SK-N-SH (cell line): ENCODE results near the gene AGAP1. TPM values are rescaled to one million over a fixed set of nuclear protein-coding genes. Genes with fewer than 3 reads are reported as not detected.

ENCODE experiments used
- CTCF ChIA-PET: fragments of 300-600, 350-600 bp; formaldehyde crosslinking; extraction: SDS; loops from one replicate; lab custom pipeline; 2021; lab: Yijun Ruan, JAX
- POLR2A ChIA-PET: fragments of 350-600 bp; sonication (Branson Sonifier 250); formaldehyde crosslinking; extraction: SDS; loops from one replicate; lab custom pipeline; 2020; ENCODE audit warnings: antibody characterized with exemption, inconsistent platforms; lab: Yijun Ruan, JAX
- DNase-seq: peaks from one replicate; pipeline ENCODE4 v3.0.0; 2012
- H2AFZ ChIP-seq: fragments of 200-600 bp; sonication (generic); 2 replicates; pipeline ENCODE4 v1.8.1; 2016; ENCODE audit warnings: antibody characterized with exemption, mild to moderate bottlenecking, low read depth
- H3F3A ChIP-seq: fragments of 200-600 bp; sonication (generic); replicated peaks from 2 replicates; pipeline ENCODE3; 2016; ENCODE audit warnings: antibody characterized with exemption, mild to moderate bottlenecking; ENCODE audit not compliant: insufficient read depth
- H3K27ac ChIP-seq, 2 experiments: fragments of 200-500 bp in 1 of 2; fragments of 200-600 bp in 1 of 2; sonication (Bioruptor generic) in 1 of 2; sonication (generic), shearing (Covaris generic) in 1 of 2; 2 replicates each; pipeline versions ENCODE4 v1.5.1 to v1.6.1; 2014 to 2016; ENCODE audit warnings: low read depth in 2 of 2, inconsistent platforms in 1 of 2, low read length in 1 of 2, mild to moderate bottlenecking in 1 of 2, mixed read lengths in 1 of 2
- H3K27me3 ChIP-seq: fragments of 200-600 bp; sonication (generic), shearing (Covaris generic); 2 replicates; pipeline ENCODE4 v1.6.1; 2016; ENCODE audit warnings: mixed run types; ENCODE audit not compliant: insufficient read depth
- H3K36me3 ChIP-seq, 2 experiments: fragments of 200-500 bp in 1 of 2; fragments of 200-600 bp in 1 of 2; sonication (Bioruptor generic) in 1 of 2; sonication (generic) in 1 of 2; replicated peaks in 1 of 2; 2 replicates each; pipeline versions ENCODE3 to v1.5.1; 2014 to 2016; ENCODE audit warnings: low read length in 1 of 2, mild to moderate bottlenecking in 1 of 2; ENCODE audit not compliant: insufficient read depth in 2 of 2, control insufficient read depth in 1 of 2
- H3K4me1 ChIP-seq, 2 experiments: fragments of 200-500 bp in 1 of 2; fragments of 200-600 bp in 1 of 2; sonication (Bioruptor generic) in 1 of 2; sonication (generic), shearing (Covaris generic) in 1 of 2; 2 replicates each; pipeline versions ENCODE4 v1.5.1 to v1.6.1; 2014 to 2016; ENCODE audit warnings: low read depth in 1 of 2, low read length in 1 of 2, mixed run types in 1 of 2; ENCODE audit not compliant: insufficient read depth in 2 of 2, control insufficient read depth in 1 of 2
- H3K4me2 ChIP-seq: fragments of 200-600 bp; sonication (generic), shearing (Covaris generic); 2 replicates; pipeline ENCODE4 v1.6.1; 2017; ENCODE audit warnings: mixed run types
- H3K4me3 ChIP-seq, 2 experiments: fragments of 200-500 bp in 1 of 2; fragments of 200-600 bp in 1 of 2; sonication (Bioruptor generic) in 1 of 2; sonication (generic), shearing (Covaris generic) in 1 of 2; 2 replicates each; pipeline versions ENCODE4 v1.5.1 to v1.8.1; 2014 to 2016; ENCODE audit warnings: low read depth in 2 of 2, inconsistent platforms in 1 of 2, low read length in 1 of 2, mild to moderate bottlenecking in 1 of 2, mixed read lengths in 1 of 2, moderate library complexity in 1 of 2
- H3K79me2 ChIP-seq: fragments of 200-600 bp; sonication (generic); 2 replicates; pipeline ENCODE4 v1.8.1; 2017; ENCODE audit warnings: mild to moderate bottlenecking; ENCODE audit not compliant: insufficient read depth
- H3K9ac ChIP-seq: fragments of 200-600 bp; sonication (generic); 2 replicates; pipeline ENCODE4 v1.6.1; 2017; ENCODE audit warnings: mixed run types
- H3K9me2 ChIP-seq: fragments of 200-600 bp; sonication (generic); 2 replicates; pipeline ENCODE4 v1.6.1; 2017; ENCODE audit warnings: mixed run types
- H3K9me3 ChIP-seq: fragments of 200-600 bp; sonication (generic); 2 replicates; pipeline ENCODE4 v1.6.1; 2017; ENCODE audit warnings: mixed run types, mild to moderate bottlenecking, moderate library complexity
- H4K20me1 ChIP-seq: fragments of 200-600 bp; sonication (generic); 2 replicates; pipeline ENCODE4 v1.6.1; 2017; ENCODE audit warnings: mild to moderate bottlenecking, mixed run types; ENCODE audit not compliant: insufficient read depth
- CHD2 ChIP-seq: fragments of 150-350 bp; IDR thresholded peaks from 2 replicates; pipeline ENCODE4 v1.6.1; 2018; ENCODE audit warnings: low read length; ENCODE audit not compliant: partially characterized antibody
- CTCF ChIP-seq: fragments of 200-600 bp; sonication (generic); IDR thresholded peaks from 2 replicates; pipeline ENCODE4 v1.6.1; 2017; ENCODE audit warnings: antibody characterized with exemption, mild to moderate bottlenecking, moderate library complexity
- EP300 ChIP-seq, 2 experiments: IDR thresholded peaks; 2 replicates each; pipeline versions ENCODE4 v1.4.0 to v1.6.1; 2012; ENCODE audit warnings: borderline replicate concordance in 1 of 2, low read depth in 1 of 2, low read length in 1 of 2
- MEF2A ChIP-seq: IDR thresholded peaks from 2 replicates; pipeline ENCODE4 v1.4.0; 2012; ENCODE audit warnings: low read depth, borderline replicate concordance
- YY1 ChIP-seq: IDR thresholded peaks from 2 replicates; pipeline ENCODE4 v1.4.0; 2012; ENCODE audit warnings: low read depth, mild to moderate bottlenecking
- WGBS: methylation state at CpG from one replicate; pipeline ENCODE4 v1.1.6; 2017; ENCODE audit warnings: low lambda C conversion rate; 5-methylcytosine and 5-hydroxymethylcytosine counted together
- polyA plus RNA-seq, 3 experiments: library from polyadenylated mRNA; depleted of rRNA; stranded (reverse); fragments of >200 nt; gene quantifications; 2 replicates each; pipeline ENCODE4 v1.2.3, GENCODE V29; 2012
- TF ChIP-seq, protein P1 (sequence below): IDR thresholded peaks from 2 replicates; pipeline ENCODE4 v1.4.0; 2012; ENCODE audit warnings: low read depth, borderline replicate concordance

Gene AGAP1
- polyA plus RNA-seq, 1 of the 3 experiments (the other 2 are of a cell fraction), result 8.8 TPM

GRCh38 chr2:235670974-235671787 is 177.3 kb downstream of the AGAP1 start:
- POLR2A ChIA-PET, result no interaction called here
- peak overlapping the region; percentile 41; the same call in 1 of the 2 replicates for H3K4me2 ChIP-seq
- no peaks in the 10 kb centered on the region; the same call in none of the 2 replicates for H3K79me2 ChIP-seq

DNA sequence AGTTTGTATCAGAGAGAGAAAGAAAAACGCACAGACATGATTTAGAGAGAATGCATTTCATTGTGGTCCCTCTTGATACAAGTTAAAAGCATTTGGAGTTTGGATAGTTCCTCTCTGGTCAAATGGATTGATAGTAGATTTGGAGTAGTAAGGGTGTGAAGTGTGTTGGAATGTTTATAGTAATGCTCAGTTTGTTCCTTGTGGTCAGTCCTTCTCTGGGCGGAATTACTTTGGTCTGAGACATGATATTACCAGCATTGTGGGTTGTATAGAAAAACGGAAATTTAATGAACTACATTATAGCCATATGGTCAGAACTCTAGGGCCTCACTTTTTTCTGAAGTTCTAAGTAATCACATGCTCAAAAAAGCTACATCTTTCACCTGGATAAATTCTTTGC is 178.9 kb downstream of the AGAP1 start:
- Histone ChIP-seq H3K9me2 (no peaks in the 10 kb centered on the region), H3K36me3 (no peaks in the 10 kb centered on the region), H2AFZ (no peak overlapping the region), H3K9me3 (no peaks in the 10 kb centered on the region), H3K4me2 (no peak overlapping the region), H3K79me2 (no peaks in the 10 kb centered on the region; the same call in none of the 2 replicates), H4K20me1 (peaks cover 60% of the 10 kb centered on the region), H3K4me1 (peaks cover 0 to 22% of the 10 kb centered on the region in 2 experiments; a peak in 2 of 4 replicates), H3K9ac (no peak overlapping the region), H3K4me3 (no peak overlapping the region), H3K27me3 (no peaks in the 10 kb centered on the region), H3F3A (peaks cover 4% of the 10 kb centered on the region), H3K27ac (no peak overlapping the region)
- 89% methylated on average over 3 of the region's 3 CpGs for WGBS
- ChIA-PET CTCF (interaction anchor here (0.6 to 6.0 kb wide), 7 partner anchors 9 to 699 kb away, joined by 3 to 121 read pairs (median 4); no protein-coding TSS in a partner anchor), POLR2A (no interaction called here)
- no peak for DNase-seq
- TF ChIP-seq CHD2 (no peak), YY1 (no peak), EP300 (IDR thresholded peaks at IDR 0.05; ENCODE audit: borderline replicate concordance in 1 of 2, low read depth in 1 of 2, low read length in 1 of 2) (no peak), MEF2A (no peak)
- TF ChIP-seq, protein P1, sequence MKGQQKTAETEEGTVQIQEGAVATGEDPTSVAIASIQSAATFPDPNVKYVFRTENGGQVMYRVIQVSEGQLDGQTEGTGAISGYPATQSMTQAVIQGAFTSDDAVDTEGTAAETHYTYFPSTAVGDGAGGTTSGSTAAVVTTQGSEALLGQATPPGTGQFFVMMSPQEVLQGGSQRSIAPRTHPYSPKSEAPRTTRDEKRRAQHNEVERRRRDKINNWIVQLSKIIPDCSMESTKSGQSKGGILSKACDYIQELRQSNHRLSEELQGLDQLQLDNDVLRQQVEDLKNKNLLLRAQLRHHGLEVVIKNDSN, result no peak
- TF ChIP-seq, all 33 proteins: peak for 0

More at GRCh38 chr2:235670974-235671787, 177.3 kb downstream of the AGAP1 start:
- Histone ChIP-seq H4K20me1 (peaks cover 55% of the 10 kb centered on the region), H3F3A (peaks cover 4% of the 10 kb centered on the region), H3K9me3 (no peaks in the 10 kb centered on the region), H3K36me3 (no peaks in the 10 kb centered on the region), H3K27me3 (no peaks in the 10 kb centered on the region), H2AFZ (no peak overlapping the region), H3K4me3 (peak overlapping the region in 1 of 2 experiments; percentile 61; a peak in 3 of 4 replicates), H3K27ac (no peak overlapping the region), H3K9ac (no peak overlapping the region), H3K4me1 (peaks cover 1 to 24% of the 10 kb centered on the region in 2 experiments; a peak in 3 of 4 replicates), H3K9me2 (no peaks in the 10 kb centered on the region)
- 30% methylated on average over 24 of the region's 64 CpGs for WGBS
- CTCF ChIA-PET, result interaction anchor here (0.6 to 6.0 kb wide), 22 partner anchors 9 to 697 kb away, joined by 3 to 121 read pairs (median 4); no protein-coding TSS in a partner anchor
- TF ChIP-seq CTCF (no peak), YY1 (no peak)
- DNase-seq, result no peak
